ENCODE measurements around the gene GALNT7.

GRCh38 chr4:173145131-173145530 lies 23.5 kb upstream of the GALNT7 start:
- TF ChIP-seq CTCF (IDR thresholded peaks at IDR 0.05) (no peak), TCF7L2 (IDR thresholded peaks at IDR 0.05; ENCODE audit: low read depth, low read length) (no peak), POLR2AphosphoS5 (IDR thresholded peaks at IDR 0.05; ENCODE audit: low read depth, low read length) (no peak)
- TF ChIP-seq, protein P1, sequence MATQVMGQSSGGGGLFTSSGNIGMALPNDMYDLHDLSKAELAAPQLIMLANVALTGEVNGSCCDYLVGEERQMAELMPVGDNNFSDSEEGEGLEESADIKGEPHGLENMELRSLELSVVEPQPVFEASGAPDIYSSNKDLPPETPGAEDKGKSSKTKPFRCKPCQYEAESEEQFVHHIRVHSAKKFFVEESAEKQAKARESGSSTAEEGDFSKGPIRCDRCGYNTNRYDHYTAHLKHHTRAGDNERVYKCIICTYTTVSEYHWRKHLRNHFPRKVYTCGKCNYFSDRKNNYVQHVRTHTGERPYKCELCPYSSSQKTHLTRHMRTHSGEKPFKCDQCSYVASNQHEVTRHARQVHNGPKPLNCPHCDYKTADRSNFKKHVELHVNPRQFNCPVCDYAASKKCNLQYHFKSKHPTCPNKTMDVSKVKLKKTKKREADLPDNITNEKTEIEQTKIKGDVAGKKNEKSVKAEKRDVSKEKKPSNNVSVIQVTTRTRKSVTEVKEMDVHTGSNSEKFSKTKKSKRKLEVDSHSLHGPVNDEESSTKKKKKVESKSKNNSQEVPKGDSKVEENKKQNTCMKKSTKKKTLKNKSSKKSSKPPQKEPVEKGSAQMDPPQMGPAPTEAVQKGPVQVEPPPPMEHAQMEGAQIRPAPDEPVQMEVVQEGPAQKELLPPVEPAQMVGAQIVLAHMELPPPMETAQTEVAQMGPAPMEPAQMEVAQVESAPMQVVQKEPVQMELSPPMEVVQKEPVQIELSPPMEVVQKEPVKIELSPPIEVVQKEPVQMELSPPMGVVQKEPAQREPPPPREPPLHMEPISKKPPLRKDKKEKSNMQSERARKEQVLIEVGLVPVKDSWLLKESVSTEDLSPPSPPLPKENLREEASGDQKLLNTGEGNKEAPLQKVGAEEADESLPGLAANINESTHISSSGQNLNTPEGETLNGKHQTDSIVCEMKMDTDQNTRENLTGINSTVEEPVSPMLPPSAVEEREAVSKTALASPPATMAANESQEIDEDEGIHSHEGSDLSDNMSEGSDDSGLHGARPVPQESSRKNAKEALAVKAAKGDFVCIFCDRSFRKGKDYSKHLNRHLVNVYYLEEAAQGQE (IDR thresholded peaks at IDR 0.05; ENCODE audit: insufficient read depth in 1 of 2, low read depth in 2 of 2, low read length in 1 of 2): no peak
